A673 (cell line): Measurements from ENCODE around the gene AZIN2.

ENCODE experiments used
- EZH2 ChIP-seq: fragments of 200-600 bp; sonication (generic); IDR thresholded peaks from 2 replicates; pipeline ENCODE4 v1.6.1; 2017; ENCODE audit warnings: borderline replicate concordance, low read depth, mild to moderate bottlenecking, mixed read lengths, antibody characterized with exemption, low read length; ENCODE audit not compliant: poor library complexity, severe bottlenecking
- TF ChIP-seq, protein P1 (sequence below): fragments of 300-800, 200-600 bp; sonication (generic); conservative IDR thresholded peaks from 2 replicates; pipeline ENCODE4 v1.5.1; 2017; ENCODE audit warnings: low read depth, mild to moderate bottlenecking, antibody characterized with exemption, low read length, moderate library complexity, mixed read lengths

DNA sequence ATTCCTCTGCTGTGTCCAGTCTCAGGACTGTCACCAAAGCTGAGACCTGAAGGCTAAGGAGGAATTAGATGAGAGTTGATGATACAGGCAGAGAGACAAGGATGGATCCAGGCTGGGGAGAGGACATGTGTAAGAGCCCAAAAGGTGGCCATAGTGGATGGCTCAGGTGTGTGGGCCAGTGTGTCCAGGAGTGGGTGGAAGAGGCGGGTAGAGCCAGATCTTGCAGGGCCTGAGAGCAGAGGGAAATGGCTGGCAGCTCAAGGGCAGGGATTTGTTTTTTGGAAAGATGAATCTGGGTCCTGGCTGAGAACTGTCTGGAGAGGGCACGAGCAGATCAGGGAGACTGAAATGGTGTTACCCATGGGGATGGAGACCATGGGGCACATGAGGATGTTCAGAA, 38.1 kb downstream of the AZIN2 start:
- TF ChIP-seq, protein P1, sequence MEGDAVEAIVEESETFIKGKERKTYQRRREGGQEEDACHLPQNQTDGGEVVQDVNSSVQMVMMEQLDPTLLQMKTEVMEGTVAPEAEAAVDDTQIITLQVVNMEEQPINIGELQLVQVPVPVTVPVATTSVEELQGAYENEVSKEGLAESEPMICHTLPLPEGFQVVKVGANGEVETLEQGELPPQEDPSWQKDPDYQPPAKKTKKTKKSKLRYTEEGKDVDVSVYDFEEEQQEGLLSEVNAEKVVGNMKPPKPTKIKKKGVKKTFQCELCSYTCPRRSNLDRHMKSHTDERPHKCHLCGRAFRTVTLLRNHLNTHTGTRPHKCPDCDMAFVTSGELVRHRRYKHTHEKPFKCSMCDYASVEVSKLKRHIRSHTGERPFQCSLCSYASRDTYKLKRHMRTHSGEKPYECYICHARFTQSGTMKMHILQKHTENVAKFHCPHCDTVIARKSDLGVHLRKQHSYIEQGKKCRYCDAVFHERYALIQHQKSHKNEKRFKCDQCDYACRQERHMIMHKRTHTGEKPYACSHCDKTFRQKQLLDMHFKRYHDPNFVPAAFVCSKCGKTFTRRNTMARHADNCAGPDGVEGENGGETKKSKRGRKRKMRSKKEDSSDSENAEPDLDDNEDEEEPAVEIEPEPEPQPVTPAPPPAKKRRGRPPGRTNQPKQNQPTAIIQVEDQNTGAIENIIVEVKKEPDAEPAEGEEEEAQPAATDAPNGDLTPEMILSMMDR = no peak
- no peak for TF ChIP-seq EZH2
